PC-9 (cell line): Measurements from ENCODE around the gene KLHL30. TPM values are rescaled to one million over a fixed set of nuclear protein-coding genes. Genes with fewer than 3 reads are reported as not detected.

Source experiments
- BruUV-seq: library from RNA; stranded (reverse); fragments of 400-500 nt; replicated peaks from 2 replicates; lab custom pipeline; 2021; lab: Mats Ljungman, UMichigan
- CTCF ChIA-PET: fragments of 300-600 bp; sonication (Branson Sonifier 250); formaldehyde crosslinking; loops from one replicate; lab custom pipeline; 2022; ENCODE audit warnings: antibody characterized with exemption; lab: Charles Lee
- POLR2A ChIA-PET: fragments of 300-600 bp; sonication (Branson Sonifier 250); formaldehyde crosslinking; loops from one replicate; lab custom pipeline; 2022; ENCODE audit warnings: antibody characterized with exemption; ENCODE audit not compliant: unreplicated experiment; lab: Charles Lee
- DNase-seq, 2 experiments: peaks; one replicate each; pipeline versions ENCODE4 v3.0.0 to v3.0.0-alpha.2; 2015 to 2022; ENCODE audit warnings: mixed read lengths in 1 of 2
- H2AFZ ChIP-seq: fragments of 200-600 bp; sonication (generic); 2 replicates; pipeline ENCODE4 v1.8.1; 2017; ENCODE audit warnings: antibody characterized with exemption
- H3F3A ChIP-seq: fragments of 200-600 bp; sonication (generic); 2 replicates; pipeline ENCODE4 v1.8.1; 2017; ENCODE audit warnings: antibody characterized with exemption, mild to moderate bottlenecking, low read depth; ENCODE audit not compliant: insufficient read depth
- H3K27ac ChIP-seq: fragments of 200-600 bp; sonication (generic); 2 replicates; pipeline ENCODE4 v1.6.1; 2016; ENCODE audit warnings: mixed run types
- H3K27me3 ChIP-seq: fragments of 200-600 bp; sonication (generic); 2 replicates; pipeline ENCODE4 v1.6.1; 2016; ENCODE audit warnings: low read depth, mixed run types; ENCODE audit not compliant: insufficient read depth
- H3K36me3 ChIP-seq: fragments of 200-600 bp; sonication (generic); 2 replicates; pipeline ENCODE4 v1.6.1; 2016; ENCODE audit warnings: low read depth, mixed run types
- H3K4me1 ChIP-seq: fragments of 200-600 bp; sonication (generic); replicated peaks from 2 replicates; pipeline ENCODE4 v1.6.1; 2016; ENCODE audit warnings: mixed run types; ENCODE audit not compliant: insufficient read depth
- H3K4me2 ChIP-seq: fragments of 200-600 bp; sonication (generic); 2 replicates; pipeline ENCODE4 v1.6.1; 2017; ENCODE audit warnings: mixed run types
- H3K4me3 ChIP-seq: fragments of 200-600 bp; sonication (generic); 2 replicates; pipeline ENCODE4 v1.6.1; 2016; ENCODE audit warnings: mixed run types
- H3K79me2 ChIP-seq: fragments of 200-600 bp; sonication (generic); 2 replicates; pipeline ENCODE4 v1.6.1; 2017; ENCODE audit warnings: low read depth, mixed run types
- H3K9me2 ChIP-seq: fragments of 200-600 bp; sonication (generic); 2 replicates; pipeline ENCODE4 v1.8.1; 2017; ENCODE audit warnings: mild to moderate bottlenecking; ENCODE audit not compliant: insufficient read depth
- H3K9me3 ChIP-seq: fragments of 200-600 bp; sonication (generic); 2 replicates; pipeline ENCODE4 v1.8.1; 2016; ENCODE audit warnings: low read depth; ENCODE audit not compliant: insufficient read depth
- H4K20me1 ChIP-seq: fragments of 200-600 bp; sonication (generic); 2 replicates; pipeline ENCODE4 v1.8.1; 2017; ENCODE audit not compliant: insufficient read depth
- EZH2 ChIP-seq: fragments of 200-600 bp; sonication (generic); IDR thresholded peaks from 2 replicates; pipeline ENCODE4 v1.8.0; 2017; ENCODE audit warnings: antibody characterized with exemption, low read depth
- intact Hi-C: fragments of 100-400 bp; cut with micrococcal nuclease; formaldehyde crosslinking; loops from one replicate; pipeline ENCODE4 v1.10.0; 2022; ENCODE audit not compliant: unreplicated experiment
- total RNA-seq: library from RNA; stranded (reverse); gene quantifications from 2 replicates; pipeline ENCODE4 v1.2.3, GENCODE V29; 2021
- TF ChIP-seq, protein P1 (sequence below): fragments of 200-600 bp; sonication (generic); conservative IDR thresholded peaks from 2 replicates; pipeline ENCODE4 v1.6.1; 2017; ENCODE audit warnings: mixed run types, antibody characterized with exemption, mild to moderate bottlenecking, moderate library complexity

Gene KLHL30
- total RNA-seq, 1 experiment from 2014 or later: 1.2 TPM

DNA sequence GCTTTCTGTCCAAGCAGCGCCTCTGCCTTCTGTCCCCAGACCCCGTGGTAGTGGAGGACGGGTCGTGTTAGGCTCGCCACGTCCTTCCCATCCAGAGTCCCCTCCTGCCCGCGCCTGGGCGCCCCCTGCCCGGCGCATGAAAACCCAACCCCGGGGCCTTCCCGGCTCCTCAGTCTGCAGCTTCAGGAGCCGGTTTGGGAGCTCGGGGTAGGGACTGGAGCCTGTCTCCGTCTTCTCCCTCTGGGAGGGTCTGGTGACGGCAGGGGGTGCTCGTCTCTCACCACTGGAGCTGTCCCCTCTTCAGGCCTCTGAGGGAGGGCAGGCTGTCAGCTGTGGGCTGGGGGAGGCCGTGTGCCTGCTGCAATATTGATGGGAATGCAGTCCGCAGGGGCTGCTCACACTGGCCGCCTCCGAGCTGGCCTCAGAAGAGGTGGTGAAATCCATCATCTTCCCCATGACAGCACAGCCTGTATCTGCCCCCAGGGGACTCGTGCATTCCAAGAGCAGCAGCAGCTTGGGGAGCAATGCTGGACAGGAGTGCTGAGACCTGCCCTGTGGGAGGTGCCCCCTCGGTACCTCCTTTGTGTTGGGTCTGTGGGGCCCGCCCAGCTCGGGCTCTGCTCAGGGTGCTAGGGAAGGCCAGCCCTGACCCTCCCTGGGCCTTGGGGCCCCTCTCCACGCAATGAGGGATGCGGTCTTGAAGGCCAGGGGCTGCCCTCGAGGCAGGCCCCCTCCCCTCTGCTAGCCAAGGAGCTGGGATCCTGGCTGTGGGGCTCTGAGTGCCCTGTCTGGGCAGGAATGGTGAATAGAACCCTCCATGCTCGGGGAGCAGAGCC is 17.8 kb upstream of the KLHL30 start:
- H3F3A ChIP-seq: peaks cover 5% of the 10 kb centered on the region; the same call in 1 of the 2 replicates
- DNase-seq: peak; percentile 51 to 66
- intact Hi-C loops: no loop called here

DNA sequence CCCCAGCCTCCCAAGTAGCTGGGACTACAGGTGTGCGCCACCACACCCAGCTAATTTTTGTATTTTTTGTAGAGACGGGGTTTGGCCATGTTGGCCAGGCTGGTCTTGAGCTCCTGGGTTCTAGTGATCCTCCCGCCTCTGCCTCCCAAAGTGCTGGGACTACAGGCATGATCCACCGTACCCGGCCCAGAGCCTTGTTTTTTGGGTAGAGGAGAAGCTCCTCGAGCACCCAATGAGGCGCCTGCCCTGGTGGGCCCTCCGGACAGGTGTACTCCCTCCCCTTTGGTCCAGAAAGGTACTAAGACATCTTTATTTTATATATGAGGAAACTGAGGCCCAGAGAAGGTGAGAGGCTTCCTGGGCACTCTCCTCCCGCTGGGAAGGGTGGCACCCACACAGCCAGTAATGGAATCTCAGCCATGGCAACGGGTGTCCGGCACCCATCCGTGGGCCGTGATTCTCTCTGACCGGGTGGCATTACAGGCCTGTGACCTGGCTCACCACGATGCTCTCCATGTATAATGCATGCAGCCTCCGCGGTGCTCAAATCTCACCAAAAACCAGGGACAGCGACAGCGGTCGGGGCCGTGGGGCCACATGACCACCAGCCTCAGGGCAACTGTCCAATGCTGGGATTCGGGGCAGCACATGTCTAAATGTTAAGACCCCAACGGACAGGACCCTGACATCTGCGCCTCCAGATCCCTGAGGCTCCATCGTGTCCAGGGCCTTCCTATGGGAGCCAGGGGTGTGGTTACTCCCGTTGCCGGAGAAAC is 16.8 kb upstream of the KLHL30 start:
- Histone ChIP-seq H3K4me2 (no peak overlapping the region), H3K27ac (no peak overlapping the region), H3K79me2 (no peaks in the 10 kb centered on the region), H3K36me3 (no peaks in the 10 kb centered on the region), H3K9me3 (peaks cover 6% of the 10 kb centered on the region; the same call in 1 of the 2 replicates), H3K27me3 (peaks cover 66% of the 10 kb centered on the region), H3K9me2 (no peaks in the 10 kb centered on the region), H3F3A (peaks cover 15% of the 10 kb centered on the region), H4K20me1 (no peaks in the 10 kb centered on the region), H2AFZ (no peak overlapping the region), H3K4me3 (no peak overlapping the region), H3K4me1 (0 out of 2 replicates have a peak, but pooled peaks cover 3% of the 10 kb centered on the region)
- intact Hi-C loops: no loop called here
- no TSS peak for BruUV-seq
- TF ChIP-seq, protein P1, sequence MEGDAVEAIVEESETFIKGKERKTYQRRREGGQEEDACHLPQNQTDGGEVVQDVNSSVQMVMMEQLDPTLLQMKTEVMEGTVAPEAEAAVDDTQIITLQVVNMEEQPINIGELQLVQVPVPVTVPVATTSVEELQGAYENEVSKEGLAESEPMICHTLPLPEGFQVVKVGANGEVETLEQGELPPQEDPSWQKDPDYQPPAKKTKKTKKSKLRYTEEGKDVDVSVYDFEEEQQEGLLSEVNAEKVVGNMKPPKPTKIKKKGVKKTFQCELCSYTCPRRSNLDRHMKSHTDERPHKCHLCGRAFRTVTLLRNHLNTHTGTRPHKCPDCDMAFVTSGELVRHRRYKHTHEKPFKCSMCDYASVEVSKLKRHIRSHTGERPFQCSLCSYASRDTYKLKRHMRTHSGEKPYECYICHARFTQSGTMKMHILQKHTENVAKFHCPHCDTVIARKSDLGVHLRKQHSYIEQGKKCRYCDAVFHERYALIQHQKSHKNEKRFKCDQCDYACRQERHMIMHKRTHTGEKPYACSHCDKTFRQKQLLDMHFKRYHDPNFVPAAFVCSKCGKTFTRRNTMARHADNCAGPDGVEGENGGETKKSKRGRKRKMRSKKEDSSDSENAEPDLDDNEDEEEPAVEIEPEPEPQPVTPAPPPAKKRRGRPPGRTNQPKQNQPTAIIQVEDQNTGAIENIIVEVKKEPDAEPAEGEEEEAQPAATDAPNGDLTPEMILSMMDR: no peak
- TF ChIP-seq EZH2: no peak
- no peak for DNase-seq
- ChIA-PET CTCF (no interaction called here), POLR2A (no interaction called here)

More for the DNA sequence above, 17.8 kb upstream of the KLHL30 start:
- BruUV-seq: no TSS peak
- no peak overlapping the region for H3K4me2 ChIP-seq
- POLR2A ChIA-PET: no interaction called here
- H4K20me1 ChIP-seq: no peaks in the 10 kb centered on the region
- H3K36me3 ChIP-seq: no peaks in the 10 kb centered on the region
- H2AFZ ChIP-seq: no peak overlapping the region
- no peaks in the 10 kb centered on the region for H3K9me3 ChIP-seq
- H3K27me3 ChIP-seq: peaks cover 75% of the 10 kb centered on the region
- CTCF ChIA-PET: no interaction called here
- no peak overlapping the region for H3K27ac ChIP-seq
- H3K4me1 ChIP-seq: 0 out of 2 replicates have a peak, but pooled peaks cover 4% of the 10 kb centered on the region
- TF ChIP-seq, protein P1: no peak
- TF ChIP-seq EZH2: no peak
- no peaks in the 10 kb centered on the region for H3K79me2 ChIP-seq
- no peaks in the 10 kb centered on the region for H3K9me2 ChIP-seq
- no peak overlapping the region for H3K4me3 ChIP-seq

DNA sequence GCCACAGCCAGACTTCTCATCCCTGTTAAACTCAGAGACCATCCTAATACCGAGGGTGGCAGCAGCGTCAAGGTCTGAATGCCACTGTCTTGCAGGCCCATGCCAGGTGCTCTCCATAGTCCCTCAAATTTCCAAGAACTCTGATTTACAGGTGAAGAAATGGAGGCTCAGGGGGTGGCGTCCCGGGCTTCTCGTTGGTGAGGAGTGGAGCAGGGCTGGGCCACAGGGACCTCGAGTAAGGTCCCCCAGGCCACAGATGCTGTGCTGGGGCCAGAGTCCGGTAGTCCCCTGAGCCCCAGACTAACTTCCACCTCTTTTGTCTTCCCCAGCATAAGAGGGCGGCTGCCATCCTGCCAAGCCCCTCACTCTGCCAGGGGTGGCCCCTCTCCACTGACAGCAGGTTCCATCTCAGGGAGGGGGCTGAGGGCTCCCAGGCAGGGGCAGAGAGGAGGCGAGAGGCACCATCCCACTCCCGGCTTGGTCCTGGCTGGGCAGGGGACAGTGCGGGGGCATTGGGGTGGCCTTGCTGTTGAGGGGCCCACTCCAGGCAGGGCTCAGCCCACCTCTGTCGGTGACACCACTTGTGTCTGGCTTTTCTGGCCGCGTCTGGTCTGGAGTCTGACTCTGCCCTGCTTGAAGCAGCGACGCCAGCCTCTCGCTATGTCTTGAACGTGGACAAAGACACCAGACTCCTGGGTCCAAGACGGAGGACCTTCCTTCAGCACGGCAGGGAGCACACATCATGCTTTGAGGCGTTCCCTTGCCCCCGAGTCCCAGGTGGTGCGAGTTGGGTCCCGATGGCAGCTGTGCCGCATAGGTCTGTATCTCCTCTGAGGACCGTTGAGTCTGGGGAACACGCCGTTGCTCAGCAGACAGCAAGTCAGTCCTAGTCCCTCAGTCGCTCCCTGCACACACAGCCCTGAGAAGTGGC is 15.9 kb upstream of the KLHL30 start:
- Histone ChIP-seq H2AFZ (no peak overlapping the region), H3K36me3 (no peaks in the 10 kb centered on the region), H3F3A (peaks cover 19% of the 10 kb centered on the region), H3K9me2 (no peaks in the 10 kb centered on the region), H4K20me1 (no peaks in the 10 kb centered on the region), H3K27ac (no peak overlapping the region), H3K4me2 (no peak overlapping the region), H3K79me2 (no peaks in the 10 kb centered on the region), H3K4me1 (no peaks in the 10 kb centered on the region), H3K9me3 (peaks cover 8% of the 10 kb centered on the region; the same call in 1 of the 2 replicates), H3K4me3 (no peak overlapping the region), H3K27me3 (peaks cover 60% of the 10 kb centered on the region)
- TF ChIP-seq, protein P1: no peak
- no peak for TF ChIP-seq EZH2
- POLR2A ChIA-PET: no interaction called here
- CTCF ChIA-PET: no interaction called here
- BruUV-seq: no TSS peak
- intact Hi-C loops: no loop called here
- DNase-seq: no peak
